GM21717 (cell line): ENCODE results near the gene PVALB.

Source experiments
- ATAC-seq: cut with Tn5 transposase; IDR thresholded peaks from one replicate; pipeline ENCODE4 v1.9.1; 2021; ENCODE audit warnings: mild to moderate bottlenecking, moderate library complexity; ENCODE audit not compliant: unreplicated experiment

Gene PVALB

GRCh38 chr22:36814801-36815200 lies 2.0 kb downstream of the PVALB start:
- ATAC-seq = no peak

- ATAC-seq = no peak
These were observed 5.6 kb downstream of the PVALB start for GRCh38 chr22:36811094-36811800.

- ATAC-seq = no peak
These were observed 7.5 kb downstream of the PVALB start for GRCh38 chr22:36809351-36809750.

GRCh38 chr22:36808721-36809344 lies 8.0 kb downstream of the PVALB start:
- no peak for ATAC-seq

DNA sequence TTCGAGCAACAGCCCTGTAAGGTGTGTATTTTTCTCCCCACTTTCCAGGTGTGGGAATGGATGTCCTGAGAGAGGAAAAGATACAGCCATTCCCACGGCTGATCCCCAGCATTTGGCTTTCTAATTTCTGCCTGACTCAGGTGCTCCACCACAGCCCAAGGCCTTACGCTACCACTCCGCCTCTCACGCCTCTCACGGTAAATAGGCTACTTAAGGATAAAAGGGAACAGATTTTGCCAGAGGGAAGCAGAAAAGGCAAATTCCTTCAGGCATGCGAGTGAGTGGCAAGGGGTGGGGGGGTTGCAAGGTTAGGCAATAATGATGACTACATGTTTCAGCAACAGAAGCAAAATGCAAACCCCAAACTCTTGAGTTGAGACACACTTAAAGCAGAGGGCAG lies 9.2 kb downstream of the PVALB start:
- no peak for ATAC-seq

DNA sequence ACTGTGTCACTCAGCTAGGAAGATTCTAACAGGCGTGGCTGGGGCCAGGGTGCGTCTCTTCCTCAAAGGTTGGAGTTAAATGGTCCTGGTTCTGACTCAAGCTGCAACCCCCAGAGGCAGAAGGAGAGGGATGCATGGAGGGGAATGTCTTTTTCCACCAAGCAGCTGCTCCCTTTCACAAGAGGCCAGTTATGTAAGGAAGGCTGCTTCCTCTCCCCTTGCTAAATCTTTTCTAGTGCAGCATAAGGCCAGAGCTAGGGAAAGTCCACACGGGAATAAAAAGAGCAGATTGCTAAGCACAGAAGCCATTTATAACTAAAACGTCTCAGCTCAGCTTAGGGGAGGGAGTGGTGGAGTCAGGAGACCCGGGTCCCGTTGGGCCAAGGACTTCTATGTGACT lies 10.0 kb downstream of the PVALB start:
- no peak for ATAC-seq

GRCh38 chr22:36803358-36803757 lies 13.5 kb downstream of the PVALB start:
- no peak for ATAC-seq

GRCh38 chr22:36798674-36799066 lies 18.2 kb downstream of the PVALB start:
- ATAC-seq = no peak

GRCh38 chr22:36797911-36798673 lies 18.7 kb downstream of the PVALB start:
- ATAC-seq = no peak

DNA sequence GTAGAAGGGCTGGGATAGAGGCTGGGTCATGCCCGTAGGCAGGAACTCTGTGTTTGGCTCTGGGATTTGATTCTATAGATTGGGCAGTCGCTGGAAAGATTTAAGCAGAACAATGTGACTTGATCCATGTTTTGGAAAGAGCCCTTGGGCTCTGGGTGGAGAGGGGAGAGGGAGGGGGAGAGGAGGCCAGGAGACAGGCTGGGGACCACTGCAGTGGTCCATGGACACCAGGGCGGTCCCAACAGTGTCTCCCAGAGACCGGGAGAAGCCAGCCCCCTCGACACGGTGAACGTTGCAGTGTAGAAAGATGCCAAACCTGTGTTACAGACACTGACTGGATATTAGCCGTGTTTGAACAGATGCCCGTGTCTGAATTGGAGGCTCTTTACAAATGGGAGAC lies 19.5 kb downstream of the PVALB start:
- no peak for ATAC-seq

DNA sequence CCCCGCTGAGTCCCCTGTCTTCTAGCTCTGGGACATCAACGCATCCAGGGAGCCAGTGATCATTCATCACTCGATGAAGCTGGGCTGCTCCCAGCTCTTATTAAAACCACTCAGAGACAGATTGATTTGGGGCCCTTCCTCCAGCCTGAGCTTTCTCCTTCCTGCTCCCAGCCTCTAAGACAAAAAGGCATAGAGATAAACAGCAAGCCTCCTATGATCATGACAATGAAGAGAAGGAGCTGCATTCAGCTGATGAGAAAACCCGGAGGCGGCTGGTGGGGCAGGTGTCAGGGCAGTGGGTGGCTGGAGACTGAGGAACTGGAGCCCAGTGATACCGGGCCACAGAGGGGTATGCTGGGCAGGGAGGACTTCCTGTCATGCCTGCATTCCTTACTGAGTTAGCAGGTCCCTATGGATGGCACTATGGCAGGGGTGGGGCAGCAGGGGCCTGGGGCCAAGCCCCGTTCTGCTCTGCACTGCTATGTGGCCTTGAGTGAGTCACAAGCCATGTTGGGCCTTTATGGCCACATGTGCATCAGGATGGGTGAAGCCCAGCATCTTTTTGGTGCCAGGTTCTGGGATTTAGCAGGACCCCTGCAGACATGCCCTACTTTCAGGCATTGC lies 20.2 kb downstream of the PVALB start:
- ATAC-seq = no peak

DNA sequence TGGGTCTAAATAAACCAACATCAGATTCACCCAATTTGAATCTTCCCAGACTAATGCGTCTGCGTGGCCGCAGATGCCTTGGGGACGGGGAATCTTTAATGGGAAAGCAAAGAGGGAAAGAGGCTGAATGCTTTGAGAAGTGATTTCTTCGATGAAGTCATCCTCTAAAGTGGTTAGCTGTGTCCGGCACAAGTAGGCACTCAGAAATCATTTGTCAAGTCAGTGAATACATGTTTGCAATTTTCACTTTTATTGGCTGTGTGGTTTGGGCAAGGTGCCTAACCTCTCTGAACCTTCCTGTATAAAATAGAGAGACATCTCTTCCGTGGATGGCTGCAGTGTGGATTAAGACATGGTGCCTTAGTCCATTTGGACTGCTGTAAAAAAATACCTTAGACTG lies 21.2 kb downstream of the PVALB start:
- no peak for ATAC-seq

DNA sequence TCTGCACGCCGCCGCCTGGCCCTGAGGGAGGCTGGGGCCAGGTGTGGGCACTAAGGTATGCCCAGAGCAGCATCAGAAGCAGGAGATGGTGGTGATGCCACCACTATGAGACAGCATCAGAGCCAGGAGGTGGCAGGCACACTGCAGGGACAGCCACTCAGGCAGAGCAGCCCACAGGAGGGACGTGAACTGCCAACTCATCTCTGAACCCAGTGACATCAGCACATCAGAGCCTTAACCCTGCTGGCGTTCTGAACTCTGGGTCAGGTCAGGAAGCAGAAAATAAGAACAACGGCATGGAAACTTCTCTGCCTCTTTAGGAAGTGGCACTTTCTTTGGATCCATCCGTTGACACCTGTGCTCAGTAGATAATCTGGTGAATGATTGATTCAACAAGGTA lies 26.2 kb downstream of the PVALB start:
- no peak for ATAC-seq

DNA sequence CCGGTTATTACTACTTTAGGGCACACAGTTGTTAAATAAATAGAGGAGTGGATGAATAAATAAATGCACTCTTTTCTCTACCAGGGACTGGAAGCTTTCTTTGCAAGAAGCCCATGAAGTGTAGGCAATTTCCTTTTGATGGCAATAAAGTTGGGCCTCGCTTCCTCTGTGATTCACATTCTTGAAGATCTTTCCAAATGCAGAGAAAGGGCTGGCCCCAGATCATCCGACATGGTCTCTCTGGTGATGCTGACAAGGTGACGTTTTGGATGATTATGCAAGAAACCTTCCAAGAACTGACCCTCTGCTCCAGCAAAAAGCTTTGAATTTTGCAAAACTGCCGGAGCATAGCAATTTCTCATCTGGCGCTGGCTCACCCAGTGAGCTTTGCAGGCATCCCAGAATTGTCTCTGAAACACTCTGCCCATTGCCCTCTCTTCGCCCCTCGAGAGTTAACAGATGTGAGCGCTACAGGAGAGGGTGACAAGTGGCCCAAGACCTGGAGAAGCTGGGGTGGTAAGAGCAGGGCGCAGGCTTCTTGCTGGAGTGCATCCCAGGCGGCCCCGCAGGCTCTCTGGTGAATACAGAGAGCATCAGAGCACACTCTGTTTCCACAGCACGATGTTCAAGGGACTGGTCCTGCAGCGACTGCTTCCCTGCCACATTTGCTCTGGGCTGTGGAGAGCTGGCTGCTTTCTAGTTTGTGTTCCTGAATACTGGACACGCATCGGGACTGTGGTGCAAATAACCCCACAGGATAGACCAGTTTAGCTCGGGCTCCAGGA lies 29.4 kb downstream of the PVALB start:
- no peak for ATAC-seq

GRCh38 chr22:36783743-36784142 lies 33.1 kb downstream of the PVALB start:
- ATAC-seq = no peak

GRCh38 chr22:36781656-36782627 lies 34.9 kb downstream of the PVALB start:
- ATAC-seq = no peak

GRCh38 chr22:36778020-36778419 lies 38.8 kb downstream of the PVALB start:
- no peak for ATAC-seq

DNA sequence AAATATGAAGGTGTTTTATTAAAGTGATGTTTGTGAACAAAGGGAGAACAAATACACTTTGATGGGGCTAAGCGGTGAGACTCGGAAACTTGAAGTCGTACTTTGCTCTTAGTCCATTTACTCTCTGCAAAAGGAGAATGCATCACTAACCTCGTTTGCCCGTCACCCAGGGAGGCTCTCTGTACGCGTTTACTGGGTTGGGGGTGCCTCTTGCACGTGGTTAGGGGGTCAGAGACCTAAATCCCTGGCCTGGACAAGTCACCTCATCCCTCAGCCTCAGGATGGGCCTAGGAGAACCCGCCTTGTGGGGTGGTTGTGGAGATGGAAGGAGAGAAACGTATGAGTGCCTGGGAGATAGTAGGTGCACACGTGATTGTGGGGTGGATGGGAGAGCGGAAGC lies 40.1 kb downstream of the PVALB start:
- ATAC-seq = no peak

GRCh38 chr22:36775964-36776669 lies 40.7 kb downstream of the PVALB start, which contains the start of gene IFT27:
IFT27 (minus strand) TSS chr22:36776119; CDS start chr22:36775707, 412 bp downstream.
- ATAC-seq = peak; percentile 84
